ENCODE results near the gene TPST1.
"Not testable (repeated sequence)": the region's sequence is repeated elsewhere in the genome, so short reads cannot be mapped to it uniquely, and the experiment has no call there.

Gene TPST1

GRCh38 chr7:66204822-66205740, at the start of gene TPST1:
Gene TPST1, plus strand, starts transcription at chr7:66205334. Its CDS starts 35,092 bp downstream, at chr7:66240426.
- in situ Hi-C loops (cut with MboI; ENCODE audit: low sequenced_read_pairs), result no loop called here

GRCh38 chr7:66156035-66156434, 49.1 kb upstream of the TPST1 start:
- in situ Hi-C loops (cut with MboI; ENCODE audit: low sequenced_read_pairs), result not testable (repeated sequence)

GRCh38 chr7:66157060-66157459, 48.1 kb upstream of the TPST1 start:
- in situ Hi-C loops (cut with MboI; ENCODE audit: low sequenced_read_pairs), result no loop called here

- in situ Hi-C loops (cut with MboI; ENCODE audit: low sequenced_read_pairs), result no loop called here
Observed at GRCh38 chr7:66162622-66163021, 42.5 kb upstream of the TPST1 start.

- in situ Hi-C loops (cut with MboI; ENCODE audit: low sequenced_read_pairs), result no loop called here
Observed at GRCh38 chr7:66163186-66163610, 41.9 kb upstream of the TPST1 start.

- in situ Hi-C loops (cut with MboI; ENCODE audit: low sequenced_read_pairs), result no loop called here
Observed at GRCh38 chr7:66164356-66164755, 40.8 kb upstream of the TPST1 start.

- in situ Hi-C loops (cut with MboI; ENCODE audit: low sequenced_read_pairs), result no loop called here
Observed at GRCh38 chr7:66167773-66168387, 37.3 kb upstream of the TPST1 start.

- in situ Hi-C loops (cut with MboI; ENCODE audit: low sequenced_read_pairs), result no loop called here
Observed at GRCh38 chr7:66169616-66170015, 35.5 kb upstream of the TPST1 start.

- in situ Hi-C loops (cut with MboI; ENCODE audit: low sequenced_read_pairs), result no loop called here
Observed at GRCh38 chr7:66170309-66171231, 34.6 kb upstream of the TPST1 start.

GRCh38 chr7:66172536-66173401, 32.4 kb upstream of the TPST1 start:
- in situ Hi-C loops (cut with MboI; ENCODE audit: low sequenced_read_pairs), result not testable (repeated sequence)

GRCh38 chr7:66173856-66174255, 31.3 kb upstream of the TPST1 start:
- in situ Hi-C loops (cut with MboI; ENCODE audit: low sequenced_read_pairs), result no loop called here

GRCh38 chr7:66175006-66175405, 30.1 kb upstream of the TPST1 start:
- in situ Hi-C loops (cut with MboI; ENCODE audit: low sequenced_read_pairs), result not testable (repeated sequence)

GRCh38 chr7:66176914-66177313, 28.2 kb upstream of the TPST1 start:
- in situ Hi-C loops (cut with MboI; ENCODE audit: low sequenced_read_pairs), result no loop called here

- in situ Hi-C loops (cut with MboI; ENCODE audit: low sequenced_read_pairs), result no loop called here
Observed at GRCh38 chr7:66178258-66178657, 26.9 kb upstream of the TPST1 start.

- in situ Hi-C loops (cut with MboI; ENCODE audit: low sequenced_read_pairs), result no loop called here
Observed at GRCh38 chr7:66181329-66181728, 23.8 kb upstream of the TPST1 start.

GRCh38 chr7:66181845-66182244, 23.3 kb upstream of the TPST1 start:
- in situ Hi-C loops (cut with MboI; ENCODE audit: low sequenced_read_pairs), result no loop called here

- in situ Hi-C loops (cut with MboI; ENCODE audit: low sequenced_read_pairs), result no loop called here
Observed at GRCh38 chr7:66182920-66183319, 22.2 kb upstream of the TPST1 start.

GRCh38 chr7:66183700-66184099, 21.4 kb upstream of the TPST1 start:
- in situ Hi-C loops (cut with MboI; ENCODE audit: low sequenced_read_pairs), result no loop called here

- in situ Hi-C loops (cut with MboI; ENCODE audit: low sequenced_read_pairs), result no loop called here
Observed at GRCh38 chr7:66185680-66186187, 19.4 kb upstream of the TPST1 start.

GRCh38 chr7:66186991-66187390, 18.1 kb upstream of the TPST1 start:
- in situ Hi-C loops (cut with MboI; ENCODE audit: low sequenced_read_pairs), result no loop called here
